HepG2 (cell line): ENCODE measurements around the gene SNAPC4. TPM values are rescaled to one million over a fixed set of nuclear protein-coding genes. Genes with fewer than 3 reads are reported as not detected.

Source experiments
- HDAC1 ChIP-seq: sonication (generic); formaldehyde crosslinking; IDR thresholded peaks from 2 replicates; pipeline ENCODE4 v1.5.1; 2020; ENCODE audit warnings: mild to moderate bottlenecking, missing genetic modification reagents
- HNF4A ChIP-seq: sonication (generic); formaldehyde crosslinking; IDR thresholded peaks from 2 replicates; pipeline ENCODE4 v1.4.0; 2020; ENCODE audit warnings: missing genetic modification reagents
- POLR2AphosphoS5 ChIP-seq: IDR thresholded peaks from 2 replicates; pipeline ENCODE4 v1.6.1; 2012; ENCODE audit warnings: low read depth, low read length
- ZFY ChIP-seq: sonication (generic); formaldehyde crosslinking; IDR thresholded peaks from 2 replicates; pipeline ENCODE4 v1.4.0; 2020; ENCODE audit warnings: missing genetic modification reagents
- ZIK1 ChIP-seq: sonication (generic); formaldehyde crosslinking; IDR thresholded peaks from 2 replicates; pipeline ENCODE4 v1.5.0; 2020; ENCODE audit warnings: mild to moderate bottlenecking, low read depth, missing genetic modification reagents, borderline replicate concordance
- ZNF501 ChIP-seq: sonication (generic); formaldehyde crosslinking; IDR thresholded peaks from 2 replicates; pipeline ENCODE4 v1.5.1; 2020; ENCODE audit warnings: mild to moderate bottlenecking, moderate library complexity, missing genetic modification reagents
- polyA plus RNA-seq, 8 experiments: library from polyadenylated mRNA; depleted of rRNA in 3 of 8; stranded (reverse) in 7 of 8; unstranded in 1 of 8; fragments of >200 nt; fragmentation: Illumina TruSeq in 4 of 8; extraction: Trizol in 4 of 8; gene quantifications; 2 replicates each; pipeline versions ENCODE4 v1.2.1 to v1.2.3, GENCODE V29; 2011 to 2016; ENCODE audit warnings: low read depth in 4 of 8, missing spikeins in 1 of 8, mixed read lengths in 1 of 8; ENCODE audit not compliant: insufficient read depth in 1 of 8
- total RNA-seq, 5 experiments: library from RNA; depleted of rRNA; stranded (reverse); fragments of >200 nt; fragmentation: Illumina TruSeq; extraction: Trizol; gene quantifications; 2 replicates each; pipeline ENCODE4 v1.2.3, GENCODE V29; 2016; ENCODE audit warnings: low read depth in 1 of 5
- TF ChIP-seq, protein P1 (sequence below): sonication (generic); formaldehyde crosslinking; IDR thresholded peaks from 2 replicates; pipeline ENCODE4 v1.5.1; 2020; ENCODE audit warnings: missing genetic modification reagents, mild to moderate bottlenecking, borderline replicate concordance
- TF ChIP-seq, protein P2 (sequence below): sonication (generic); formaldehyde crosslinking; IDR thresholded peaks from 2 replicates; pipeline ENCODE4 v1.5.0; 2020; ENCODE audit warnings: mild to moderate bottlenecking, missing genetic modification reagents, borderline replicate concordance
- TF ChIP-seq, protein P3 (sequence below): sonication (generic); formaldehyde crosslinking; IDR thresholded peaks from 2 replicates; pipeline ENCODE4 v1.8.0; 2022; ENCODE audit warnings: missing genetic modification reagents, mild to moderate bottlenecking, inconsistent platforms, borderline replicate concordance
- TF ChIP-seq, protein P4 (sequence below): IDR thresholded peaks from 2 replicates; pipeline ENCODE4 v1.6.1; 2018; ENCODE audit warnings: missing genetic modification reagents, mild to moderate bottlenecking, missing compliant biosample characterization
- TF ChIP-seq, protein P5 (sequence below): sonication (generic); formaldehyde crosslinking; conservative IDR thresholded peaks from 2 replicates; pipeline ENCODE4 v1.8.0; 2022; ENCODE audit warnings: mild to moderate bottlenecking, moderate library complexity, missing genetic modification reagents

Gene SNAPC4
- total and polyA plus RNA-seq, 2 of the 13 experiments (the other 11 are each of a cell fraction or from before 2014, with no cell fraction given) = 2.0 to 6.0 TPM

DNA sequence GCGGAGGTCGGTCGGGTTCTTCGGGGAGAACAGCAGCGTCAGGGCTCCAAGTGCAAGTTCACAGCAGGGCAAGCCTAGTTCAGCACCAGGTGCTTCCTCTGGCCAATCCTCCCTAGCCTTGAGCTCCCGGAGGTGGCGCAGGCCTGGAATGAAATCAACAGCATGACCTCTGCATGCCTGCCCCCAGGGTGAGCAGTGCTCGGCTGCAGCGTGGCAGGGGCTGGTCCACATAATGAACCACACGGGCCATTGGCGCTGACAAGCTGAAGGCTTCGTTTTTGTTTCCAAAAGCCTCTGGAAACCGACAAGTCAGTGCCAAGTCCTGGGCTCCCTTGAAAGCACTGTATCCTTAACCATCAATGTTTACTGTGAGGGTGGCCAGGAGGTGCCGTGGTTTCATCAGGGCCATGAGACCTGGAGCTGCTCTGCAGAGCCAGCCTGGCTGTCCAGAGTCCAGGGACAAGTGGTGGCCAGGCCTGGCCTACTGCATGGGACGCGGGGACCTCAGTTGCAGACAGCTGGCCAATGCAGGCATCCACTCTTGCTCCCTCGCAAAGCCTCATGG is 41.8 kb upstream of the SNAPC4 start (continued):
- peak; percentile 47; the same call in 1 of the 2 replicates for TF ChIP-seq ZFY
- peak; percentile 48; the same call in 1 of the 2 replicates for TF ChIP-seq HDAC1 (CRISPR knock-in tag)
- TF ChIP-seq, protein P1, sequence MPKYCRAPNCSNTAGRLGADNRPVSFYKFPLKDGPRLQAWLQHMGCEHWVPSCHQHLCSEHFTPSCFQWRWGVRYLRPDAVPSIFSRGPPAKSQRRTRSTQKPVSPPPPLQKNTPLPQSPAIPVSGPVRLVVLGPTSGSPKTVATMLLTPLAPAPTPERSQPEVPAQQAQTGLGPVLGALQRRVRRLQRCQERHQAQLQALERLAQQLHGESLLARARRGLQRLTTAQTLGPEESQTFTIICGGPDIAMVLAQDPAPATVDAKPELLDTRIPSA (CRISPR knock-in tag) = no peak
- no peak for TF ChIP-seq ZIK1 (CRISPR knock-in tag)
- TF ChIP-seq, protein P2, sequence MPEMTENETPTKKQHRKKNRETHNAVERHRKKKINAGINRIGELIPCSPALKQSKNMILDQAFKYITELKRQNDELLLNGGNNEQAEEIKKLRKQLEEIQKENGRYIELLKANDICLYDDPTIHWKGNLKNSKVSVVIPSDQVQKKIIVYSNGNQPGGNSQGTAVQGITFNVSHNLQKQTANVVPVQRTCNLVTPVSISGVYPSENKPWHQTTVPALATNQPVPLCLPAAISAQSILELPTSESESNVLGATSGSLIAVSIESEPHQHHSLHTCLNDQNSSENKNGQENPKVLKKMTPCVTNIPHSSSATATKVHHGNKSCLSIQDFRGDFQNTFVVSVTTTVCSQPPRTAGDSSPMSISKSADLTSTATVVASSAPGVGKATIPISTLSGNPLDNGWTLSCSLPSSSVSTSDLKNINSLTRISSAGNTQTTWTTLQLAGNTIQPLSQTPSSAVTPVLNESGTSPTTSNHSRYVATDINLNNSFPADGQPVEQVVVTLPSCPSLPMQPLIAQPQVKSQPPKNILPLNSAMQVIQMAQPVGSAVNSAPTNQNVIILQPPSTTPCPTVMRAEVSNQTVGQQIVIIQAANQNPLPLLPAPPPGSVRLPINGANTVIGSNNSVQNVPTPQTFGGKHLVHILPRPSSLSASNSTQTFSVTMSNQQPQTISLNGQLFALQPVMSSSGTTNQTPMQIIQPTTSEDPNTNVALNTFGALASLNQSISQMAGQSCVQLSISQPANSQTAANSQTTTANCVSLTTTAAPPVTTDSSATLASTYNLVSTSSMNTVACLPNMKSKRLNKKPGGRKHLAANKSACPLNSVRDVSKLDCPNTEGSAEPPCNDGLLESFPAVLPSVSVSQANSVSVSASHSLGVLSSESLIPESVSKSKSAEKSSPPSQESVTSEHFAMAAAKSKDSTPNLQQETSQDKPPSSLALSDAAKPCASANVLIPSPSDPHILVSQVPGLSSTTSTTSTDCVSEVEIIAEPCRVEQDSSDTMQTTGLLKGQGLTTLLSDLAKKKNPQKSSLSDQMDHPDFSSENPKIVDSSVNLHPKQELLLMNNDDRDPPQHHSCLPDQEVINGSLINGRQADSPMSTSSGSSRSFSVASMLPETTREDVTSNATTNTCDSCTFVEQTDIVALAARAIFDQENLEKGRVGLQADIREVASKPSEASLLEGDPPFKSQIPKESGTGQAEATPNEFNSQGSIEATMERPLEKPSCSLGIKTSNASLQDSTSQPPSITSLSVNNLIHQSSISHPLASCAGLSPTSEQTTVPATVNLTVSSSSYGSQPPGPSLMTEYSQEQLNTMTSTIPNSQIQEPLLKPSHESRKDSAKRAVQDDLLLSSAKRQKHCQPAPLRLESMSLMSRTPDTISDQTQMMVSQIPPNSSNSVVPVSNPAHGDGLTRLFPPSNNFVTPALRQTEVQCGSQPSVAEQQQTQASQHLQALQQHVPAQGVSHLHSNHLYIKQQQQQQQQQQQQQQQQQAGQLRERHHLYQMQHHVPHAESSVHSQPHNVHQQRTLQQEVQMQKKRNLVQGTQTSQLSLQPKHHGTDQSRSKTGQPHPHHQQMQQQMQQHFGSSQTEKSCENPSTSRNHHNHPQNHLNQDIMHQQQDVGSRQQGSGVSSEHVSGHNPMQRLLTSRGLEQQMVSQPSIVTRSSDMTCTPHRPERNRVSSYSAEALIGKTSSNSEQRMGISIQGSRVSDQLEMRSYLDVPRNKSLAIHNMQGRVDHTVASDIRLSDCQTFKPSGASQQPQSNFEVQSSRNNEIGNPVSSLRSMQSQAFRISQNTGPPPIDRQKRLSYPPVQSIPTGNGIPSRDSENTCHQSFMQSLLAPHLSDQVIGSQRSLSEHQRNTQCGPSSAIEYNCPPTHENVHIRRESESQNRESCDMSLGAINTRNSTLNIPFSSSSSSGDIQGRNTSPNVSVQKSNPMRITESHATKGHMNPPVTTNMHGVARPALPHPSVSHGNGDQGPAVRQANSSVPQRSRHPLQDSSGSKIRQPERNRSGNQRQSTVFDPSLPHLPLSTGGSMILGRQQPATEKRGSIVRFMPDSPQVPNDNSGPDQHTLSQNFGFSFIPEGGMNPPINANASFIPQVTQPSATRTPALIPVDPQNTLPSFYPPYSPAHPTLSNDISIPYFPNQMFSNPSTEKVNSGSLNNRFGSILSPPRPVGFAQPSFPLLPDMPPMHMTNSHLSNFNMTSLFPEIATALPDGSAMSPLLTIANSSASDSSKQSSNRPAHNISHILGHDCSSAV (CRISPR knock-in tag) = no peak
- TF ChIP-seq HNF4A (CRISPR knock-in tag) = peak; percentile 82
- 0 out of 2 replicates have a peak, but pooled peaks have one; percentile 25 for TF ChIP-seq ZNF501 (CRISPR knock-in tag)
- TF ChIP-seq, protein P3, sequence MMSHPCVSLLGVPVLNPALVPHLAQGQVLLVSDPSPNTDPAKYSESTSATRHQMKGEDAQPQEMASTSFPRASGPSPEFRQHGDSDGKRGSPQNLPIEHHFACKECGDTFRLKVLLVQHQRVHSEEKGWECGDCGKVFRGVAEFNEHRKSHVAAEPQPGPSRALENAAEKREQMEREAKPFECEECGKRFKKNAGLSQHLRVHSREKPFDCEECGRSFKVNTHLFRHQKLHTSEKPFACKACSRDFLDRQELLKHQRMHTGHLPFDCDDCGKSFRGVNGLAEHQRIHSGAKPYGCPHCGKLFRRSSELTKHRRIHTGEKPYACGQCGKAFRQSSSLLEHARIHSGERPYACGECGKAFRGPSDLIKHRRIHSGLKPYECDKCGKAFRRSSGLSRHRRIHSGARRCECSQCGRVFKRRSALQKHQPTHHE (CRISPR knock-in tag) = no peak
- TF ChIP-seq POLR2AphosphoS5 = no peak
- TF ChIP-seq, protein P4, sequence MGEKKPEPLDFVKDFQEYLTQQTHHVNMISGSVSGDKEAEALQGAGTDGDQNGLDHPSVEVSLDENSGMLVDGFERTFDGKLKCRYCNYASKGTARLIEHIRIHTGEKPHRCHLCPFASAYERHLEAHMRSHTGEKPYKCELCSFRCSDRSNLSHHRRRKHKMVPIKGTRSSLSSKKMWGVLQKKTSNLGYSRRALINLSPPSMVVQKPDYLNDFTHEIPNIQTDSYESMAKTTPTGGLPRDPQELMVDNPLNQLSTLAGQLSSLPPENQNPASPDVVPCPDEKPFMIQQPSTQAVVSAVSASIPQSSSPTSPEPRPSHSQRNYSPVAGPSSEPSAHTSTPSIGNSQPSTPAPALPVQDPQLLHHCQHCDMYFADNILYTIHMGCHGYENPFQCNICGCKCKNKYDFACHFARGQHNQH = 0 out of 2 replicates have a peak, but pooled peaks have one; percentile 47
- TF ChIP-seq, protein P5, sequence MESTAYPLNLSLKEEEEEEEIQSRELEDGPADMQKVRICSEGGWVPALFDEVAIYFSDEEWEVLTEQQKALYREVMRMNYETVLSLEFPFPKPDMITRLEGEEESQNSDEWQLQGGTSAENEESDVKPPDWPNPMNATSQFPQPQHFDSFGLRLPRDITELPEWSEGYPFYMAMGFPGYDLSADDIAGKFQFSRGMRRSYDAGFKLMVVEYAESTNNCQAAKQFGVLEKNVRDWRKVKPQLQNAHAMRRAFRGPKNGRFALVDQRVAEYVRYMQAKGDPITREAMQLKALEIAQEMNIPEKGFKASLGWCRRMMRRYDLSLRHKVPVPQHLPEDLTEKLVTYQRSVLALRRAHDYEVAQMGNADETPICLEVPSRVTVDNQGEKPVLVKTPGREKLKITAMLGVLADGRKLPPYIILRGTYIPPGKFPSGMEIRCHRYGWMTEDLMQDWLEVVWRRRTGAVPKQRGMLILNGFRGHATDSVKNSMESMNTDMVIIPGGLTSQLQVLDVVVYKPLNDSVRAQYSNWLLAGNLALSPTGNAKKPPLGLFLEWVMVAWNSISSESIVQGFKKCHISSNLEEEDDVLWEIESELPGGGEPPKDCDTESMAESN (CRISPR knock-in tag) = peak; percentile 55; the same call in 1 of the 2 replicates
